GM19035 (cell line): ENCODE data around the gene KCNH8.

ENCODE experiments used
- ATAC-seq: cut with Tn5 transposase; IDR thresholded peaks from one replicate; pipeline ENCODE4 v1.9.1; 2021; ENCODE audit not compliant: unreplicated experiment

KCNH8 gene

GRCh38 chr3:19248767-19249166 is 100.5 kb downstream of the KCNH8 start:
- no peak for ATAC-seq

GRCh38 chr3:19250959-19251610 is 102.8 kb downstream of the KCNH8 start:
- ATAC-seq, result no peak

GRCh38 chr3:19254189-19254588 is 105.9 kb downstream of the KCNH8 start:
- ATAC-seq, result no peak

GRCh38 chr3:19254784-19255338 is 106.6 kb downstream of the KCNH8 start:
- no peak for ATAC-seq

DNA sequence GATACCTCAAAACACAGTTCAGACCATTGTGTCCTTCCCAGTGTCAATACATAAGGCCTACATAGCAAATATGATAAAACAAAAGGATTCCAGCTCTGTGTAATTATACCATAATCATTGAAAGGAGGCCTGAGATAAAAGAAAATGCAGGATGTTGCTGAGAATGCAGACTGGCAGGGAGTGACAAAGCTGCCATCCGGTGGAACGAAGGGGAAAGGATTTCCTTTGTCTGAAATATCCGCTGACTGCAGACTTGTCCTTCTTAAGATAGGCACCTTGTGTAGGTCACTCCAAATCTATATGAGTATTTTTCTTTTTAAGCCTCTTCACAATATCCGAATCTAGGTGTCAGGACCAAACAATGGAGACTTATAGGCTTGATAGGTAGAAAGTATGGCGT is 108.0 kb downstream of the KCNH8 start:
- ATAC-seq, result no peak

DNA sequence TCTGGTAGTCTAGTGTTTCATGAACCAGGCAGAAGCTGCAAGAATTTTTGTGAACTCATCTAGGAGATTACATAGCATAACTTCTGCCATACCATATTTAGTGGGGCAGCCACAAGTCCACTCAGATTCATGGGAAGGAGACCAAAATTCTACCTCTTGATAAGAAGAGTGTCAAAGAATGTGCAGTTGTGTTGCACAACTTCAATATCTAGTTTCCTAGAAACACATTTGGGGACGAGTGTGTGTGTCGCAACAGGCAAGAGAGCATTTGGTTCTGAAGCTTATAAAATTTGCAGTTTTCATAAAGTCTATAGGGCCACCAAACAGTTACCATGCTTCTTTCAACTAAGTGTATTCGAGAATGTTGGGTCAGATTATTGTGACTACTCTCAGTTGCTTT is 115.3 kb downstream of the KCNH8 start:
- ATAC-seq, result no peak

GRCh38 chr3:19264424-19264823 is 116.1 kb downstream of the KCNH8 start:
- no peak for ATAC-seq

GRCh38 chr3:19267040-19267439 is 118.7 kb downstream of the KCNH8 start:
- no peak for ATAC-seq

- ATAC-seq, result no peak
Observed at GRCh38 chr3:19270481-19270880, 122.2 kb downstream of the KCNH8 start.

- no peak for ATAC-seq
Observed at GRCh38 chr3:19272296-19272695, 124.0 kb downstream of the KCNH8 start.

GRCh38 chr3:19273091-19273490 is 124.8 kb downstream of the KCNH8 start:
- no peak for ATAC-seq

- no peak for ATAC-seq
Observed at GRCh38 chr3:19274576-19274975, 126.3 kb downstream of the KCNH8 start.

DNA sequence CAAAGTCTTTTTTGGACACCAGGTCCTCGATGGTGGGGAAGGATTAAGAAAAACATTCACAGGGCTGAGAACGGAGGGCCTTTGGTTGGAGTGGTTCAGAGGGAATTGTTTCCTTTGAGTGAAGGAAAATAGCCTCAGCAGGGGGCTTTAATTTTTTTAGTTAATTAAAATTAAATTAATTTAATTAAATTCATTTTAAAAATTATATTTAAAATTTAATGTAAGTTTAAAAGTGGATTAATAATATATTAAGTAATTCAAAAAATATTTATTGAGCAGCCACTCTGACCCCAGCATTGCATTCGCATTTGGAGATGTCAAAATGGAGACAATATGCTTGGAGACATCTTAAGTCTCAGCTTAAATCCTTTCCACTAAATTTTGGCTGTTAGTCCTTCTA is 136.7 kb downstream of the KCNH8 start:
- ATAC-seq, result no peak

GRCh38 chr3:19293295-19293694 is 145.0 kb downstream of the KCNH8 start:
- ATAC-seq, result no peak

DNA sequence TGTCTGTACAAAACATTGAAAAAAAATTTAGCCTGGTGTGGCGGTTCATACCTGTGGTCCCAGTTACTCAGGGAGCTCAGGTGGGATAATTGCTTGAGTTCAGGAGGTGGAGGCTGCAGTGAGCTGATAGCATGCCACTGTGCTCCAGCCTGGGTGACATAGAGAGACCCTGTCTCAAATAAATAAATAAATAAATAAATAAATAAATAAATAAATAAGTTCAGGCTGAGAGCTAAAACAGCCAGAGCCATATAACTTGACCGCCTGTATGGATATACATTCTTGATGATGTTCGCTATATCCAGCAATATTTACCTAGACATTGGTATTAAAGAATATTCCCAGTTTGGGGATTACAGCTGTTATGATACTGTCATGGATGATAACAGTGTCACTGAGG is 146.9 kb downstream of the KCNH8 start:
- ATAC-seq, result no peak

DNA sequence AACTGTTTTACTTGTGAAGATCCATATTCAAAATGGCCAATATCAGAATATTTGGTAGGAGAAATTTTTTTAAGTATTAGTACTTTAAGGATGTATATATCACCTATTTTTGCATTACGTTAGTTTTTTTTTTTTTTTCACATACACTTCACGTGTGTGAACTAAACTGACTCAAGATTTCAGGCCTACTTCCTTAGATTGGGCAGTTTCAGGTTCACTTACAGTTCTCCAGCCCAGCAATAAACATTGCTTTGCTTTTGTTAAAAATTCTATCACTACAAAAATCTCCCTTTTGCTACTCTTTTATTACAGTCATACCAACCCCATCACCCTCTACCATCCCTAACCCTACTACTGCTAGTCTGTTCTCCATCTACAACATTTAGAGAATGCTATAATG is 183.6 kb downstream of the KCNH8 start:
- ATAC-seq, result no peak

DNA sequence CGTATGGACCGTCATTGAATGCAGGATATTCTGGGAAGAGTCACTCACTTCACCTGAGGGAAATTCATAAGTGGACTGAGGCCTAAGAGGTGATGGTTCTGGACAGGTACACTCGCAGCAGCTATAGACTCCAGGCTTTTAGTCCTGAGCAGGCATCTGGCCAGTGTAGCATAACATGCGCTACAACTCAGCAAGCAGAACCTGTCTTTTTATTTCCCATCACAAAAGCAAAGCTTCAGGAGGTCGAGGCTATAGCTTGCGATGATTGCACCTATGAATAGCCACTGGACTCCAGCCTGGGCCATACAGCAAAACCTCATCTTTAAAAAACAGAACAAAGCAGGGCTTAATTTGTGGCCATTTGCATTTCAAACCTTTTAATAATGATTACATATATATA is 185.8 kb downstream of the KCNH8 start:
- no peak for ATAC-seq

DNA sequence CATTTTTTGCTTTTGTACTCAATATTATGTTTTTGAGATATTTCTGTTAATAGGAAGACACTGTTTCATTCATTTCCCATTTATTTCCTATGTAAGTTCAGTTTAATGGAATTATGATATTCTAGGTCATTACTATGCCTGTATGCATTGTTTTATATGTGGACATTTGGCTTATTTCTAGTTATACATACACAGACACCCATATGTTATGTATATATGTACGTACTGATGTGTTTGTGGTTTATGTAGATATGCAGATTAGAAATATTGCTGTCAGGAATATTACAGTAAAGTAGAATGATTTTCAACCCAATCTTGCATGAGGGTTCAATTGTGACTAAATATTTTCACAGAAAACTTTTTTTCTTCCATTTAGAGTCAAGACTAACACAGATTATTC is 190.5 kb downstream of the KCNH8 start:
- ATAC-seq, result no peak

DNA sequence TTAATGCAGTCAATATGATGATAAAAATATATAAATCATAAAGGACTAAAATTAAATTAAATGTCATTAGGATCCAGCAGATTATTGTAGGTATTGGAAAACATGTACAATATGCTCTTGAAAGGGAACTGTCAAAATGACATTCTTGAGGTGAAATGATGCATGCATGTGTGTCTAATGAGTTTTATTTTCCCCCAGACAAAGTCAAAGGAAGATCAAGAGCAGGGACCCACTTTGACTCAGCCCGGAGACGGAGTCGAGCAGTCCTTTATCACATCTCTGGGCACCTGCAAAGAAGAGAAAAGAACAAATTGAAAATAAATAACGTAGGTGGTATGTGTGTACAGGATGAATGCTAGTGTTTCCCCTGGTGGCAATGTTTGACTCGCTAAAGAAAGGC is 194.1 kb downstream of the KCNH8 start:
- ATAC-seq, result no peak

GRCh38 chr3:19346759-19347158 is 198.4 kb downstream of the KCNH8 start:
- no peak for ATAC-seq

- ATAC-seq, result no peak
Observed at GRCh38 chr3:19347671-19348070, 199.4 kb downstream of the KCNH8 start.

DNA sequence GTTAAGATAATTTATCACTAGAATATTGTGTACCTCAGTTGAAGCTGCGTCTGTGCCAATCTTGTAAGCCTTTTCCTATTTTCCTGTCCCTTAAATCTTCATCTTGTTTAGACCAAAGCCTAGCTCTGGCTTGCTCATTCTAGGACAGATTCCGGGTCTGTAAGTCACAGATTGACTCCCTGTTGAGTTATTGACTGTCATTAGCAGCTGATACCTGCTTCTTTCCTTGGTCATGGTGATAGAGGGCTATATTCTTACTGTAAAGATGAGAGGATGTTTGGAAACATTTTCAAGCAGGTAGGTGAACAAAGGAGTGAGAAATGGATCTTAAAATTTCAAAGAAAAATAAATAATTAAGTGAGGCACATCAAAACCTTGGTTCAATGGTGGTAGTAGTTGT is 200.2 kb downstream of the KCNH8 start:
- ATAC-seq, result no peak

DNA sequence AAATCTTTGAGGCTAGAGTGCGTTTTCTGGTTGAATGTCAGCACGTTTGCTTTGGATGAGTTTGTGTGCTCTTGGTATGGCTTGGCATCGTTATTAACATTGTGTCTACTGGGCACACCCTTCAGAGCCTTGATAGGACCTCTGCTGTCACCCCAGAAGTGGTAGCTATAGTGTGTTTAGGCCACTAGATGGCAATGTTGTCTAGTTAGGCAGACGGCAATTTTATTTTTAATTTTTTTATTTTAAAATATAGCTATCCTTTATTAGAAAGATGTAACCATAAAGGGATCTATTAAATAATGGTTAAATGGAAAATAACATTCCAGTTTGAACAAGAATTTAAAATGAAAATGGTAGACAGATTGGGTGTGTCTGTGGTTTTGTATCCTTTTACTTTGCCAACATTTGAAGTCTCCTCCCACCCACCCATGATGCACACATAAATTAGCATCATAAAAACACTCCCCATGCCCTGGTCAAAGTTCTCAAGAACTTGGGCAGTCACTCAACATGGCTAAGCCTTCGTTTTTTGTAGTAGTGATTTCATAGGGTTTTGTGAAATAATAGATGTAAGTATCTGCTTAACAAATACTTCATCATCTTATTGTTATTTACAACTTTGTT is 200.7 kb downstream of the KCNH8 start:
- ATAC-seq, result peak; percentile 76
